SJSA1 (cell line): Measurements from ENCODE around the gene GSPT1. TPM values are rescaled to one million over a fixed set of nuclear protein-coding genes. Genes with fewer than 3 reads are reported as not detected.

Experiments used
- DNase-seq, 2 experiments: peaks; one replicate each; pipeline ENCODE4 v3.0.0-alpha.2; 2015 to 2020; ENCODE audit warnings: low spot score in 2 of 2, low read depth in 1 of 2
- H3K27ac ChIP-seq: fragments of 250-450 bp; sonication (Bioruptor Pico); 2 replicates; pipeline ENCODE4 v1.5.1; 2020; ENCODE audit warnings: mild to moderate bottlenecking, moderate library complexity
- H3K27me3 ChIP-seq: fragments of 250-450 bp; sonication (Bioruptor Pico); replicated peaks from 2 replicates; pipeline ENCODE4 v1.5.1; 2020; ENCODE audit warnings: mild to moderate bottlenecking, moderate library complexity
- H3K36me3 ChIP-seq: fragments of 250-450 bp; sonication (Bioruptor Pico); 2 replicates; pipeline ENCODE4 v1.5.1; 2020; ENCODE audit warnings: mild to moderate bottlenecking
- H3K4me1 ChIP-seq: fragments of 250-450 bp; sonication (Bioruptor Pico); replicated peaks from 2 replicates; pipeline ENCODE4 v1.6.1; 2021; ENCODE audit warnings: mild to moderate bottlenecking
- H3K4me3 ChIP-seq: fragments of 250-450 bp; sonication (Bioruptor Pico); 2 replicates; pipeline ENCODE4 v1.5.1; 2020; ENCODE audit warnings: mild to moderate bottlenecking
- H3K9me3 ChIP-seq: fragments of 250-450 bp; sonication (Bioruptor Pico); replicated peaks from 2 replicates; pipeline ENCODE4 v1.5.1; 2020; ENCODE audit warnings: mild to moderate bottlenecking
- total RNA-seq: library from RNA; depleted of rRNA; stranded (reverse); fragments of >200 nt; shearing (Covaris generic); gene quantifications from 2 replicates; pipeline ENCODE4 v1.2.3, GENCODE V29; 2014

The GSPT1 gene
- total RNA-seq, 1 experiment from 2014 or later: 100 TPM

DNA sequence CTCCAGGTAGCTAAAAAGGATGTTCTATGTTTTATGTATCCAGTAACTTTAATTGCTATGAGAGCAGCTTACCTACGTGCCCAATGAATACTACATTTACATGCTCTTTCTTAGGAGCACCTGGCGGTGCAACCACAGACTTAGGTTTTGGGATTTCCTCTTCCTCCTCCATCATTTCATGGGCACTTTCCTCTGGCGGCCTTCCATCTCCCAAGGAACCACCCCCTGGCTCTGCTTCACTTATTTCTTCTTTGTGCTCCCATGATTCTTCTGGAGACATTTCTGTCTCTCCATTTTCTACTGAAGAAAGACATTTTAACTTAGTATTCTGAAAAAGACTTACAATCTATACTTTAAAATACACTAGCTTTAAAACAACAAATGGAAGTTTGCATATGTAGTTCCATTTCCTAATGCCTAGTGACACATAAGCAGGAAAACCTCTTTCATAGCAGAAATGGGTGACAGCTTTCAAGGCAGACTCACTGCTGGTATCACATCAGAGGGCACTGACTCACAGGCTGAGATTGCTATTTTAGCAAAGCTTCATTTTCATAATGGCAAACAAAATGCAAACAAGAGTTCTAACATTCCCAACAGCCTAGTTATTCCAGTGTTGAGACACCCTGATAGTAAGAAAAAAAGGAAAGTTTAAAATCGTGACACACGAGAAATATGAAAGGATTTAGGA lies 19.1 kb downstream of the GSPT1 start:
- Histone ChIP-seq H3K27me3 (no peaks in the 10 kb centered on the region), H3K4me1 (peaks cover 7% of the 10 kb centered on the region; the same call in 1 of the 2 replicates), H3K27ac (no peak overlapping the region), H3K4me3 (no peak overlapping the region), H3K36me3 (peaks cover 58% of the 10 kb centered on the region), H3K9me3 (no peaks in the 10 kb centered on the region)
- DNase-seq: no peak

DNA sequence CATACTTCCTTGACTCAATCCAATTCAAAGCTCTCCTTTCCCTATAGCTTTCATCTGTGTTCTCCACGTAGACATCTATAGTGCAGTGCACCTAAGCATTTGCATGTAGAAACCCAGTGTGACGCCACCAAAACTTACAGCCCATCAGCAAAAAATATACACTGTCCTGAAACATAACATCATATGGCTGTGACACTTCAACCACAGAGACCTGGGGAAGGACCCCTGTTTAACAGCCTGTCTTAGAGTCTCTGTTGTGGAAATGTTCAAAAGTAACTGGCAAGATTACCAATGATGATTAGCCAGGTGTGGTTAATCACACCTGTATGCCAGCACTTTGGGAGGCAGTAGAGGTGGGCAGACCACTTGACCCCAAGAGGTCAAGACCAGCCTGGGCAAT lies 22.2 kb downstream of the GSPT1 start:
- H3K4me3 ChIP-seq: no peak overlapping the region
- no peak for DNase-seq
- peaks cover 71% of the 10 kb centered on the region for H3K36me3 ChIP-seq
- H3K9me3 ChIP-seq: no peaks in the 10 kb centered on the region
- H3K27ac ChIP-seq: no peak overlapping the region
- no peaks in the 10 kb centered on the region for H3K27me3 ChIP-seq
- H3K4me1 ChIP-seq: peaks cover 7% of the 10 kb centered on the region; the same call in 1 of the 2 replicates

DNA sequence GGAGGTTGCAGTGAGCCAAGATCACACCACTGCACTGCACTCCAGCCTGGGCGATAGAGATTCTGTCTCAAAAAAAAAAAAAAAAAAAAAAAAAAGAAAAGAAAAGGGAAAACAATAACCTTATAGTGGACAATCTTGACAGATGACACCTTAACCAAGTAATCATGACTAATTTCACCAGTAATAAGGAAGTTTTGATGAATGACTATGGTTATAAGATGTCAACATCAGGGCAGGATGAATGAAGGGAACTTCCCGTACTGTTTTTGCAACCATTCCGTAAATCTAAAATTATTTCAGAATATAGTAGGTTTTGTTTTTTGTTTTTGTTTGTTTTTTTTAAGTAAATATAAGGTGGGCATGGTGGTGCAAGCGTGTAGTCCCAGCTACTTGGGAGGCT lies 23.0 kb downstream of the GSPT1 start:
- Histone ChIP-seq H3K27me3 (no peaks in the 10 kb centered on the region), H3K4me3 (no peak overlapping the region), H3K36me3 (peaks cover 78% of the 10 kb centered on the region), H3K9me3 (no peaks in the 10 kb centered on the region), H3K4me1 (peaks cover 7% of the 10 kb centered on the region; the same call in 1 of the 2 replicates), H3K27ac (no peak overlapping the region)
- DNase-seq: no peak

DNA sequence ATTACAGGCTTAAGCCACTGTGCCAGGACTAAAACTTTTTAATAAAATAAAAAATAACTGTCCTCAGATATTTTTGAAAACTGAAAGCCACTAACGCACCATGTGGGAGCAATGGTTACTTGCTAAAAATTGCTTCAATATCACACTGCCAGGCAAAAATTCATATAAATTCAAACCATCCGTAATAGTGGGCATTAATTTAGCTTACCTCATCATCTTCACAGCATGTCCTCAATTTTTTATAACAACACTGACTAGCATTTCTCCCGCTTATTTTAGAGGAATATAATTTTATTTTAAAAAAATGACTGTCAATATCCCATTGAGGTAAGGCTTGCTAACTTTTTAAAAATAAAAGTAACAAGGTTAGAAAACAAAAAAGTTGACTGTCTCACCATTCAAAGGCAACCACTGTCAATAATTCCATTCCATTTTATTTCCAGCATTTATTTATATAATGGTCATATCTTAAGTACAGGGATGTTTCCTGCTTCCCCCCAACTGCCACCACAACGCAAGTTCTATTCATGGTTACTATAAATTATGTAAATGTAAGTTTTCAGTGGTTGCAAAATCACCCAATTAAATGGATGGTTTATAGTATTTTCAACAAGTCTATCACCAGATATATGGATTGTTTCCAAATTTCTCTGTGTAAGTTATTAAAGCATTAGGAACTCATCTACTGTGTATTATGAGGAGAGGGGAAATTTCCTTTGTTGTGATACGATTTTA lies 25.4 kb downstream of the GSPT1 start:
- Histone ChIP-seq H3K36me3 (peaks cover 85% of the 10 kb centered on the region), H3K9me3 (no peaks in the 10 kb centered on the region)

DNA sequence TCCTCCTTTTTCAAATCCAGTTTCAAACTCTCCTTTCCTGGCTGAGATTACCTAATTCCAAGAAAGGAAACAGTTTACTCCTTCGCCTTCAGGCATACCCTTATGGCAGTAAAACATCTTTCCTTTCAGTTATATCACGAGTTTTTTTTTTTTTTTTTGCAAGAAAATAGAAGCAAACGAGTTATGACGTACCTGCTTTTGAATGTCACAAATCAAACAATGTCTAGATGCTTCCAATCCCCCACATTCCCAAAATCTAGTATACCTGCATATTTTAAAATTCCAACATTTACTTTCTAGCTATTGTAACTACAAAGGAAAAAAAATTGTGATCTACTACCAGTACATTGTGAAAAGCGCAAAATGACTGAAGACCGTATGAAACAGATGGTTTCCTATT lies 28.9 kb downstream of the GSPT1 start:
- DNase-seq: no peak

More for the DNA sequence above, 25.4 kb downstream of the GSPT1 start:
- Histone ChIP-seq H3K27ac (no peak overlapping the region), H3K27me3 (no peaks in the 10 kb centered on the region), H3K4me3 (no peak overlapping the region), H3K4me1 (no peaks in the 10 kb centered on the region)
- no peak for DNase-seq

DNA sequence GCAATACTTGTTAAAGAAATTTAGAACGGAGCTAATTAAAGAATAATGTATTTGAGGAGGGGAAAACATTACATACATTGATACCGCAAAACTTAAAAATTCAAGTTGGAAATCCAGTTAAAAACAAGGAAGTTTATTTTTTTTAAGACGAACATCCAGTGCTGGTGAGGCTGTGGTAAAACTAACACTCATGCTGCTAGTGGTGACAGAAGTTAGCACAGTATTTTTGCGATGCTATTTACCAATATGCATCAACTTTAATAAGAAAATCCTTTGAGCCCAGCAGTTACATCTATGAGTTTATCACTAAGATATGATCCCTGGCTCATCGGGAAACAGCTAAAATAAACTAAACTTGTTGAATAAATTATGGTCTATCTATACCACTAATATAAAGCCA lies 31.7 kb downstream of the GSPT1 start:
- Histone ChIP-seq H3K4me3 (no peak overlapping the region), H3K4me1 (no peaks in the 10 kb centered on the region), H3K36me3 (peaks cover 91% of the 10 kb centered on the region), H3K27me3 (no peaks in the 10 kb centered on the region), H3K27ac (no peak overlapping the region), H3K9me3 (no peaks in the 10 kb centered on the region)
- no peak for DNase-seq

More for the DNA sequence above, 28.9 kb downstream of the GSPT1 start:
- Histone ChIP-seq H3K27me3 (no peaks in the 10 kb centered on the region), H3K9me3 (no peaks in the 10 kb centered on the region), H3K4me3 (no peak overlapping the region), H3K4me1 (no peaks in the 10 kb centered on the region), H3K27ac (no peak overlapping the region), H3K36me3 (peaks cover 90% of the 10 kb centered on the region)

DNA sequence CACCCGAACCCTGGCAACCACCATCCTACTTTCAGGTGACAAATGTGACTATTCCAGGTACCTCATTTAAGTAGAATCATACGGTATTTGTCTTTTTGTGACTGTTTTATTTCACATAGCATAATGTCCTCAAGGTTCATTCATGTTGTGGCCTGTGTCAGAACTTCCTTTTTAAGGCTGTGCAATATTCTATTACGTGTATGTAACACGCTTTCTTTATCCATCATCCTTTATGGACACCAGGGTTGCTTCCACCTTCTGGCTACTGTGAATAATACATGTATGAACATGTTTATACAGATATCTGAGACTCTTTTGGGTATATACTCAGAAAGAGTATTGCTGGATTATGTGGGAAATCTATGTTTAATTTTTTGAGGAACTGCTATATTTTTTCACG lies 35.7 kb downstream of the GSPT1 start:
- Histone ChIP-seq H3K4me1 (no peaks in the 10 kb centered on the region), H3K36me3 (peaks cover 91% of the 10 kb centered on the region), H3K4me3 (no peak overlapping the region), H3K27ac (no peak overlapping the region), H3K9me3 (no peaks in the 10 kb centered on the region), H3K27me3 (no peaks in the 10 kb centered on the region)
- no peak for DNase-seq

DNA sequence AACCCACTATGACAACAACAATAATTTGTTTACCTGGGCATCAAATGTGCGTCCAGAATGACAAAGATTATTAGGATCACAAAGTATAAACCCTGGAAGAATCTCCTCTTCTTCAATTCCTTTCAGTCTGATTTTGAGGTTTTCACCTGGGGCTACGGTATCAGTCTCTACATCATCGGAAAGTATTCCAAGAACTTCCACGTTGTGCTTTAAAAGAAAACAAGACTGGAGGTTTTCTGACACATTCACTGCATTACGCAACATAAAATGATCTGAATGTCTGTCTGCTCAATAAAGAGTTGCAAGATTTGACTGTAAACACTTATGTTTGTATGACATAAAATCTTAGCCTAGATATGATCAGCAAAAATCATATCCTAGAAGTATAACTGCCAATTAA lies 38.4 kb downstream of the GSPT1 start:
- H3K9me3 ChIP-seq: no peaks in the 10 kb centered on the region
- H3K27me3 ChIP-seq: no peaks in the 10 kb centered on the region
- no peak overlapping the region for H3K27ac ChIP-seq
- no peak overlapping the region for H3K4me3 ChIP-seq
- DNase-seq: no peak
- H3K4me1 ChIP-seq: no peaks in the 10 kb centered on the region
- H3K36me3 ChIP-seq: peaks cover 87% of the 10 kb centered on the region

DNA sequence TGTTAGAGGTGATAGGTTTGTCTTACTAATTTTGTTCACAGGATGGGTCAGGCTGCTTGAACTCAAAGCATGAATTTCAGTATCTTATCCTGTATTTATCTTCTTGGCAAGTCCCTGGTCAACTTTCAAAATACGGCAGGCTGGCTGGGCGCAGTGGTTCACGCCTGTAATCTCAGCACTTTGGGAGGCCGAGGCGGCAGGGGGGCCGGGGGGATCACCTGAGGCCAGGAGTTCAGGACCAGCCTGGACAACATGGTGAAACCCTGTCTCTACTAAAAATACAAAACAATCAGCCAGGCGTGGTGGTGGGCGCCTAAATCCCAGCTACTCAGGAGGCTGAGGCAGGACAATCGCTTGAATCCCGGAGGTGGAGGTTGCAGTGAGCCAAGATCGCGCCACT lies 39.5 kb downstream of the GSPT1 start:
- Histone ChIP-seq H3K4me1 (no peaks in the 10 kb centered on the region), H3K27me3 (no peaks in the 10 kb centered on the region), H3K27ac (no peak overlapping the region), H3K36me3 (peaks cover 80% of the 10 kb centered on the region), H3K4me3 (no peak overlapping the region), H3K9me3 (no peaks in the 10 kb centered on the region)
- DNase-seq: no peak

DNA sequence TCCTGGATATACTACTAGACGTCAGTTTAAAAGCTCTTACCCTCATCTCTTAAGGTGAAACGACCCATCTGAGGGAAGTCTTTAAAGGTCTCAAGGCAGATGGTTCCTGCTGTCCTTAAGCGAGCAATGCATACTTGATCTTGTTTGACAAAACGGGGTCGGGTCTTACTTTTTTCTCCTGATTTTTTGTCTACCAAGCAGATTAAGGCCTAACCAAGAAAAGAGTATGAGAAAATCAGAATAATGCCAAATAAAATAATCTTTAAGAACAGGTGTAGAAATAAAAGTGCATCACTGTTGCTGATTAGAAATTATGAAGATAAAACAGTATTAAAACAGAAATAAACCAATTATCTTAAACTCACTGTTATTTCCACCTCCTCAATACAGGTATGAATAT lies 40.0 kb downstream of the GSPT1 start:
- Histone ChIP-seq H3K4me3 (no peak overlapping the region), H3K9me3 (no peaks in the 10 kb centered on the region), H3K27me3 (no peaks in the 10 kb centered on the region), H3K4me1 (no peaks in the 10 kb centered on the region), H3K27ac (no peak overlapping the region), H3K36me3 (peaks cover 80% of the 10 kb centered on the region)
- DNase-seq: no peak

DNA sequence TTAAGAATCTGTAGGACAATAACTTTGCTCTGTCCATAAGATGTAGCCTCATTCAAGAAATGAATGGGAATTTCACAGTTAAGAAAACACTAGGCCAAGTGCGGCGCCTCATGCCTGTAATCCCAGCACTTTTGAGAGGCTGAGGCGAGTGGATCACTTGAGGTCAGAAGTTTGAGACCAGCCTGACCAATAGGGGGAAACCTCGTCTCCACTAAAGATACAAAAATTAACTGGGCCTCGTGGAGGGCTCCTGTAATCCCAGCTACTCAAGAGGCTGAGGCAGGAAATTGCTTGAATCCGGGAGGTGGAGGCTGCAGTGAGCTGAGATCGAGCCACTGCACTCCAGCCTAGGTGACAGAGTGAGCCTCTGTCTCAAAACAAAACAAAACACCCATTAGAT lies 44.6 kb downstream of the GSPT1 start:
- no peak overlapping the region for H3K27ac ChIP-seq
- peaks cover 61% of the 10 kb centered on the region for H3K36me3 ChIP-seq
- H3K4me3 ChIP-seq: no peak overlapping the region
- DNase-seq: peak in 1 of 2 experiments; percentile 12
- no peaks in the 10 kb centered on the region for H3K27me3 ChIP-seq
- H3K4me1 ChIP-seq: peaks cover 8% of the 10 kb centered on the region
- 0 out of 2 replicates have a peak, but pooled peaks cover 3% of the 10 kb centered on the region for H3K9me3 ChIP-seq

DNA sequence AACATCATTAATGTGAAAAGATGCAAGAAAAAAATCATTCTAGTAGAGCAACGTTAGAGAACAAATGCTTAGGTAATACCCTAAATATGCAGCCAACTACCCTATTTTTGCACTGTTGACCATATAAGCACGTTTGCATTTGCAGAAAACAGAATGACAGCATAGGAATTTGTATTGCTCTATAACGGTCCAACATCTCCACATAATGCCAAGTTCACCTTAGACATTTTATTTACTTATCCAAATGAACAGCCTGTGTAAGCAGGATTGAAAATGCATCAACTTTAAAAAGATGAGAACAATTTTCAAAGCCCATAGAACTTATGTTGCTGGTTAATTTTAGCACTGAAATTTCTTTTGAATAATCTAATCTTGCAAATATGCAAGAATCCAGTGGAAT lies 45.4 kb downstream of the GSPT1 start:
- DNase-seq: no peak
- Histone ChIP-seq H3K27ac (no peak overlapping the region), H3K4me3 (no peak overlapping the region)

DNA sequence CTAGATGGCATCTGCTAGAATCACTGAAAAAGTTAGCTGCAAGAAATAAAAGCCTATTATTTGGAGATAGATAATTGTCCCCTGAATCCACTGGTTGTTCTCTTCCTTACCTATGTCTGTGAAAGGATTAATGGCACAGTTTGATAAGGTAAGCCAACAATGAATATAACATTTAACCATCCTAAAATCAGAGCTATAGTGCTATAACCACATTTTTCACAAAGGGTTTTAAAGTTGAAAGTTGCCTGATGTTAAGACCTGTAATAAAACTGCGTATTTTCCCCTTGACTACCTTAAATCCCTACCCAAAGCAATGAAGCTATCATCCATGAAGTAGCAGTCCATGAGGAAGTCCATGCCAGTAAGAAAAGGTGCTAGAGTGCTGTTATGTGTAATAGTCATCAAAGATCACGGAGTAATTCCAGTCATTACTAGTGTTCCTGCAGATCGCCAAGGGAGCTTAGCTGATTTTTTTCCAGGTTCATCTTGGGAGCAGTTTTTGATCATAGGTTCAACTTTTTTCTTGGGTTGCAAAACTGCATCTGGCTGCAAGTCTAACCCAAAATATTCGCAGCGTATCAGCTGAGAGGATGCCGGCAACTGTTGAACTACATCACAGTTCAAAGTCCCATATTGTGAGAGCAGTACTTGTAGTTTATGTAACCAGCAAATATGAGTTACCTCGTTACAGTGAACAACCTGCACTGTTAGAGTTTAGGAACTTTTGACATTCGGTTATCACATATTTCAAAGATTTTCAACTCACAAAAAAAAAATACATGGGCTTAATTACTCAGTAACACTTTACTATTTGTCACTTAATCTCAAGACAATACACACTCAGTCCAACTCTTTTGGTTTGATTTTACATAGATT lies 46.2 kb downstream of the GSPT1 start:
- Histone ChIP-seq H3K4me1 (peaks cover 8% of the 10 kb centered on the region), H3K4me3 (no peak overlapping the region), H3K27me3 (no peaks in the 10 kb centered on the region), H3K27ac (no peak overlapping the region), H3K36me3 (peaks cover 46% of the 10 kb centered on the region), H3K9me3 (0 out of 2 replicates have a peak, but pooled peaks cover 3% of the 10 kb centered on the region)
- DNase-seq: no peak

More for the DNA sequence above, 45.4 kb downstream of the GSPT1 start:
- Histone ChIP-seq H3K36me3 (peaks cover 53% of the 10 kb centered on the region), H3K27me3 (no peaks in the 10 kb centered on the region), H3K4me1 (peaks cover 8% of the 10 kb centered on the region), H3K9me3 (0 out of 2 replicates have a peak, but pooled peaks cover 3% of the 10 kb centered on the region)
